Kidney epithelial cell (primary cell): ENCODE measurements around the gene FAM3D. TPM values are rescaled to one million over a fixed set of nuclear protein-coding genes. Genes with fewer than 3 reads are reported as not detected.

Source experiments
- DNase-seq: peaks from one replicate; pipeline ENCODE4 v3.0.0-alpha.2; 2010; ENCODE audit warnings: low read depth
- H3K27me3 ChIP-seq: 2 replicates; pipeline ENCODE4 v1.6.0; 2011; ENCODE audit warnings: low read length; ENCODE audit not compliant: control insufficient read depth, insufficient read depth
- H3K36me3 ChIP-seq: 2 replicates; pipeline ENCODE4 v1.5.1; 2011; ENCODE audit warnings: low read length; ENCODE audit not compliant: control insufficient read depth, insufficient read depth
- H3K4me3 ChIP-seq: 2 replicates; pipeline ENCODE4 v1.5.1; 2011; ENCODE audit warnings: low read depth, mild to moderate bottlenecking, control low read depth, low read length
- CTCF ChIP-seq: IDR thresholded peaks from 2 replicates; pipeline ENCODE4 v1.5.1; 2011; ENCODE audit warnings: mild to moderate bottlenecking, moderate library complexity, low read length, control low read depth, inconsistent platforms; ENCODE audit not compliant: insufficient read depth, poor library complexity, severe bottlenecking
- total RNA-seq: library from RNA; depleted of rRNA; stranded (reverse); fragments of >200 nt; gene quantifications from 2 replicates; pipeline ENCODE4 v1.2.3, GENCODE V29; 2015

The FAM3D gene
- total RNA-seq, 1 donor from 2014 or later: not detected

- no peak for TF ChIP-seq CTCF
Measured at GRCh38 chr3:58654466-58654865, 12.1 kb downstream of the FAM3D start.

GRCh38 chr3:58652624-58653023 lies 13.9 kb downstream of the FAM3D start:
- DNase-seq: no peak
- TF ChIP-seq CTCF: no peak
- Histone ChIP-seq H3K4me3 (no peak overlapping the region), H3K36me3 (no peaks in the 10 kb centered on the region), H3K27me3 (no peaks in the 10 kb centered on the region)

More at GRCh38 chr3:58654466-58654865, 12.1 kb downstream of the FAM3D start:
- Histone ChIP-seq H3K36me3 (no peaks in the 10 kb centered on the region), H3K4me3 (no peak overlapping the region), H3K27me3 (no peaks in the 10 kb centered on the region)
- DNase-seq: no peak

- Histone ChIP-seq H3K4me3 (no peak overlapping the region), H3K27me3 (no peaks in the 10 kb centered on the region), H3K36me3 (no peaks in the 10 kb centered on the region)
- no peak for DNase-seq
- TF ChIP-seq CTCF: no peak
Measured at GRCh38 chr3:58651276-58651675, 15.3 kb downstream of the FAM3D start.

- DNase-seq: no peak
- no peaks in the 10 kb centered on the region for H3K27me3 ChIP-seq
- TF ChIP-seq CTCF: no peak
- H3K36me3 ChIP-seq: no peaks in the 10 kb centered on the region
- H3K4me3 ChIP-seq: no peak overlapping the region
Measured at GRCh38 chr3:58647381-58648141, 19.0 kb downstream of the FAM3D start.

GRCh38 chr3:58646503-58646902 lies 20.1 kb downstream of the FAM3D start:
- no peak for TF ChIP-seq CTCF
- DNase-seq: no peak
- H3K27me3 ChIP-seq: no peaks in the 10 kb centered on the region
- H3K36me3 ChIP-seq: no peaks in the 10 kb centered on the region
- no peak overlapping the region for H3K4me3 ChIP-seq

- DNase-seq: no peak
- Histone ChIP-seq H3K27me3 (no peaks in the 10 kb centered on the region), H3K36me3 (no peaks in the 10 kb centered on the region), H3K4me3 (no peak overlapping the region)
- no peak for TF ChIP-seq CTCF
Measured at GRCh38 chr3:58645726-58646125, 20.8 kb downstream of the FAM3D start.
